ENCODE data around the gene AFF1. TPM values are rescaled to one million over a fixed set of nuclear protein-coding genes. Genes with fewer than 3 reads are reported as not detected.

Gene AFF1
- total RNA-seq, 3 donors from 2014 or later, result 84.0 to 150 (median 120) TPM

GRCh38 chr4:86901864-86902263, 32.9 kb upstream of the AFF1 start:
- H3K9me3 ChIP-seq, result no peaks in the 10 kb centered on the region
- ATAC-seq (peak; percentile 62), DNase-seq (no peak)
- no peaks in the 10 kb centered on the region for H3K36me3 ChIP-seq (ENCODE audit: low read depth)
- TF ChIP-seq CTCF (IDR thresholded peaks at IDR 0.05), result no peak
- H3K4me3 ChIP-seq, result no peak overlapping the region
- intact Hi-C loops (cut with DNase I, micrococcal nuclease), result no loop called here
- H3K4me1 ChIP-seq (ENCODE audit: low read depth), result no peaks in the 10 kb centered on the region

- Histone ChIP-seq H3K9me3 (no peaks in the 10 kb centered on the region), H3K4me1 (ENCODE audit: low read depth) (no peaks in the 10 kb centered on the region), H3K4me3 (no peak overlapping the region), H3K36me3 (ENCODE audit: low read depth) (no peaks in the 10 kb centered on the region)
- intact Hi-C loops (cut with DNase I, micrococcal nuclease), result no loop called here
- no peak for ATAC-seq
- TF ChIP-seq CTCF (IDR thresholded peaks at IDR 0.05), result no peak
- no peak for DNase-seq
These were observed 26.6 kb upstream of the AFF1 start for GRCh38 chr4:86908251-86908657.

- no peak overlapping the region for H3K4me3 ChIP-seq
- no peak for TF ChIP-seq CTCF (IDR thresholded peaks at IDR 0.05)
- H3K9me3 ChIP-seq, result no peaks in the 10 kb centered on the region
- ATAC-seq (no peak), DNase-seq (no peak)
- no peaks in the 10 kb centered on the region for H3K4me1 ChIP-seq (ENCODE audit: low read depth)
- H3K36me3 ChIP-seq (ENCODE audit: low read depth), result no peaks in the 10 kb centered on the region
- intact Hi-C loops (cut with DNase I, micrococcal nuclease), result no loop called here
These were observed 25.1 kb upstream of the AFF1 start for GRCh38 chr4:86909546-86910295.

- no peaks in the 10 kb centered on the region for H3K9me3 ChIP-seq
- no peak for ATAC-seq
- no peak for TF ChIP-seq CTCF (IDR thresholded peaks at IDR 0.05)
- DNase-seq, result no peak
- H3K4me1 ChIP-seq (ENCODE audit: low read depth), result no peaks in the 10 kb centered on the region
- intact Hi-C loops (cut with DNase I, micrococcal nuclease), result no loop called here
- no peaks in the 10 kb centered on the region for H3K36me3 ChIP-seq (ENCODE audit: low read depth)
- H3K4me3 ChIP-seq, result no peak overlapping the region
These were observed 24.4 kb upstream of the AFF1 start for GRCh38 chr4:86910369-86910768.

GRCh38 chr4:86910820-86911684, 23.8 kb upstream of the AFF1 start:
- Histone ChIP-seq H3K4me1 (ENCODE audit: low read depth) (no peaks in the 10 kb centered on the region), H3K4me3 (no peak overlapping the region), H3K9me3 (no peaks in the 10 kb centered on the region), H3K36me3 (ENCODE audit: low read depth) (no peaks in the 10 kb centered on the region)
- DNase-seq (no peak), ATAC-seq (no peak)
- intact Hi-C loops (cut with DNase I, micrococcal nuclease), result no loop called here
- TF ChIP-seq CTCF (IDR thresholded peaks at IDR 0.05), result no peak
